Lung (tissue), 12 donors: ENCODE measurements around the gene WSCD1. TPM values are rescaled to one million over a fixed set of nuclear protein-coding genes. Genes with fewer than 3 reads are reported as not detected.

Source experiments
- ATAC-seq: fragments of 200-7000 bp; cut with Tn5 transposase; one replicate; pipeline ENCODE4 v1.9.1; 2020; ENCODE audit warnings: moderate number of reproducible peaks; ENCODE audit not compliant: insufficient read depth, low FRiP score
- DNase-seq, 3 donors: peaks; one replicate each; pipeline ENCODE4 v3.0.0-alpha.2; 2013 to 2017
- H3K27ac ChIP-seq, 2 donors: one replicate each; pipeline ENCODE4 v1.5.1; 2013; ENCODE audit warnings: mild to moderate bottlenecking in 2 of 2, moderate library complexity in 2 of 2, control low read depth in 1 of 2, inconsistent platforms in 1 of 2, low read depth in 1 of 2, low read length in 1 of 2
- H3K27me3 ChIP-seq, 3 donors: one replicate each; pipeline ENCODE4 v1.5.1; 2013; ENCODE audit warnings: low read length in 2 of 3; ENCODE audit not compliant: control insufficient read depth in 3 of 3, insufficient read depth in 3 of 3
- H3K36me3 ChIP-seq, 4 donors: one replicate each; pipeline ENCODE4 v1.5.1; 2013; ENCODE audit warnings: low read length in 4 of 4, mild to moderate bottlenecking in 1 of 4, moderate library complexity in 1 of 4; ENCODE audit not compliant: control insufficient read depth in 4 of 4, insufficient read depth in 4 of 4
- H3K4me1 ChIP-seq, 5 donors: one replicate each; pipeline ENCODE4 v1.5.1; 2013; ENCODE audit warnings: low read length in 5 of 5, mild to moderate bottlenecking in 2 of 5, moderate library complexity in 1 of 5; ENCODE audit not compliant: control insufficient read depth in 5 of 5, insufficient read depth in 5 of 5
- H3K4me3 ChIP-seq: one replicate; pipeline ENCODE4 v1.5.1; 2013; ENCODE audit warnings: mild to moderate bottlenecking, control low read depth, moderate library complexity
- H3K9ac ChIP-seq, 2 donors: one replicate each; pipeline ENCODE4 v1.5.1; 2013; ENCODE audit warnings: low read length in 2 of 2, control low read depth in 1 of 2; ENCODE audit not compliant: insufficient read depth in 1 of 2
- H3K9me3 ChIP-seq, 4 donors: one replicate each; pipeline ENCODE4 v1.5.1; 2013; ENCODE audit warnings: low read length in 3 of 4, mild to moderate bottlenecking in 1 of 4, moderate library complexity in 1 of 4; ENCODE audit not compliant: control insufficient read depth in 4 of 4, insufficient read depth in 3 of 4
- WGBS, 2 donors: extraction: QIAGEN DNeasy Blood & Tissue Kit; methylation state at CpG; one replicate each; pipeline ENCODE4 v1.1.7; 2013; 5-methylcytosine and 5-hydroxymethylcytosine counted together
- polyA plus RNA-seq, 2 donors: library from polyadenylated mRNA; stranded (reverse); fragments of 200-250 nt; gene quantifications; one replicate each; pipeline ENCODE4 v1.2.1, GENCODE V29; 2013
- total RNA-seq, 2 donors: library from RNA; depleted of rRNA in 1 of 2; stranded (reverse); fragments of >200 nt in 1 of 2; gene quantifications; one replicate each; pipeline ENCODE4 v1.2.1, GENCODE V29; 2014 to 2021
- TF ChIP-seq, protein P1 (sequence below): IDR thresholded peaks from 2 replicates; pipeline ENCODE4 v1.5.1; 2012; ENCODE audit warnings: mild to moderate bottlenecking; ENCODE audit errors: control extremely low read depth, extremely low read depth
- donor health status: control.
- donor health status: control.
- donor health status: Bipolar disorder and iron deficiency.
- donor health status: healthy.
- donor health status: DM: yes; HTN: yes; CAD: no.

WSCD1 gene
- total and polyA plus RNA-seq, 4 donors = 1.5 to 13.4 (median 3.8) TPM

DNA sequence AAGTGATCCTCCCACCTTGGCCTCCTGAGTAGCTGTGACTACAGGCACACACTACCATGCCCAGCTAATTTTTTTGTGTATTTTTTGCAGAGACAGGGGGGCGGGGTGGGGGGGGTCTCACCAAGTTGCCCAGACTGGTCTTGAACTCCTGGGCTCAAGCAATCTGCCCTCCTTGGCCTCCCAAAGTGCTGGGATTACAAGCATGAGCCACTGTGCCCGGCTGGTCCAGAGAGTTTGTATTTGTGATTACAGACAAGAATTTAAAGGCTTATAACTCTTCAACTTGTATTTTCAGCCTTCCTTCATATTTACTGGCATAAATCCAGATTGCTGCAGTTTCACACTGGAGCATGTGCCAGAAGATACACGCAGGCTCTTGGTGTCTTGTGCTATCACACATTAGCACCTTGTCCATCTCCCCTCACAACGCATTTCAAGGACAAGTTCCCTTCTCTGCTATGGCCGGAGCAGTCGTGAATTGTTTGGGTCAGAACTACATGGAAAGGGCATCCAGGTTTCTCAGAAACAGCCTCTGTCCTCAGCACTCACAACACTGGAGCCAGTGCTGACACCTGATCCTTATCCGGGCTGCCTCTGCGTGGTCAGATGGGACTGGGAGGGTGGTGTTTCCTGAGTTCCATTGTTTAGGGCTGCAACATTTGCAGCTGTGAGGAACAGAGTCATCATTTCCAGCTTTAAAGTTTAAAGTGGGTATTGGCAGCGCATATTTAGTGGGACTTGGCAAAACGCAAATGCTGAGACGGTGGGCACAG, 28.1 kb downstream of the WSCD1 start:
- DNase-seq (peak; percentile 19 to 59 (median 44)), ATAC-seq (peak; percentile 36)
- Histone ChIP-seq H3K36me3 (no peaks in the 10 kb centered on the region), H3K27ac (peak overlapping the region in 1 of 2 donors; percentile 77), H3K9ac (no peak overlapping the region), H3K4me3 (no peak overlapping the region), H3K27me3 (no peaks in the 10 kb centered on the region), H3K4me1 (peaks cover 0 to 4% (median 0%) of the 10 kb centered on the region in 5 donors), H3K9me3 (no peaks in the 10 kb centered on the region)
- 52 to 63% methylated on average over 11 of the region's 11 CpGs for WGBS, 2 donors
- TF ChIP-seq, protein P1, sequence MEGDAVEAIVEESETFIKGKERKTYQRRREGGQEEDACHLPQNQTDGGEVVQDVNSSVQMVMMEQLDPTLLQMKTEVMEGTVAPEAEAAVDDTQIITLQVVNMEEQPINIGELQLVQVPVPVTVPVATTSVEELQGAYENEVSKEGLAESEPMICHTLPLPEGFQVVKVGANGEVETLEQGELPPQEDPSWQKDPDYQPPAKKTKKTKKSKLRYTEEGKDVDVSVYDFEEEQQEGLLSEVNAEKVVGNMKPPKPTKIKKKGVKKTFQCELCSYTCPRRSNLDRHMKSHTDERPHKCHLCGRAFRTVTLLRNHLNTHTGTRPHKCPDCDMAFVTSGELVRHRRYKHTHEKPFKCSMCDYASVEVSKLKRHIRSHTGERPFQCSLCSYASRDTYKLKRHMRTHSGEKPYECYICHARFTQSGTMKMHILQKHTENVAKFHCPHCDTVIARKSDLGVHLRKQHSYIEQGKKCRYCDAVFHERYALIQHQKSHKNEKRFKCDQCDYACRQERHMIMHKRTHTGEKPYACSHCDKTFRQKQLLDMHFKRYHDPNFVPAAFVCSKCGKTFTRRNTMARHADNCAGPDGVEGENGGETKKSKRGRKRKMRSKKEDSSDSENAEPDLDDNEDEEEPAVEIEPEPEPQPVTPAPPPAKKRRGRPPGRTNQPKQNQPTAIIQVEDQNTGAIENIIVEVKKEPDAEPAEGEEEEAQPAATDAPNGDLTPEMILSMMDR = no peak

DNA sequence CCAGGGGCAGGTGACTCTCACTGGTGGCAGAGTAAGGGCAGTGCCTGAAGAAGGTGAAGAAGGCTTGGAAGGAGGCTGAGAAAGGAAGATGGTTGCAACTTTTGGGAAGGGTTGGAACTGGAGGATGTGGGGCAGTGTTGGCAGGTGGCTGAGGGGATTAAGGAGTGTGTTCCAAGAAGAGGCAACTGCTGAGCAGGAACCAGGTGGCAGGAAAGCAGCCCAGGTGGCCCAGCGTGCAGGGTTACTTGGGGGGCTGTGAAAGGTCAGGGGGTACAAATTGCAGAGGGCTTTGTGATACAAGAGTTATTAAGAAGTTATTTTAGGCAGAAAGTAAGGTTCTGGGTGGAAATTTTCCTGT, 28.6 kb downstream of the WSCD1 start:
- Histone ChIP-seq H3K4me3 (no peak overlapping the region), H3K9me3 (no peaks in the 10 kb centered on the region), H3K4me1 (peaks cover 0 to 4% (median 0%) of the 10 kb centered on the region in 5 donors), H3K27me3 (no peaks in the 10 kb centered on the region), H3K36me3 (no peaks in the 10 kb centered on the region), H3K27ac (peak overlapping the region; percentile 31 to 77), H3K9ac (no peak overlapping the region)
- ATAC-seq = no peak
- DNase-seq = peak in 2 of 3 donors; percentile 5 to 33
- TF ChIP-seq, protein P1 = no peak
- 68 to 78% methylated on average over 1 of the region's 1 CpG for WGBS, 2 donors

DNA sequence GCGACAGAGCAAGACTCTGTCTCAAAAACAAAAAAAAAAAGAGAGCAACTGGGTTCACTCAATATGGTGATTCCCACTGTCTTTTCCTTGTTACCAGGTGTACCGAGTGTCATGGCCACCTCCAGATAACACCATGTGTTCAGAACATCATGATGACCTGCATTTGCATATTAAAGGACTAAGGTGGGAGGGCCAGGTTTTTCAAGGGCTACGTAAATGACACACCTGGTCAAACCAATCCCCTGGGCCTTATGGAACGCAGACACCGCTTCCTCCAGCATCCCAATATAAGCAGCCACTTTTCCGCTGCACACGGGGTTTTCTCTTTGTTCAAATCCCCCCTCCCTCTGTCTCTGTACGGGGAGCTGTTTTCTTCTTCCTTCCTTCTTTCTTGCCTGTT, 29.3 kb downstream of the WSCD1 start:
- no peak overlapping the region for H3K27ac ChIP-seq

More for the DNA sequence above, 29.3 kb downstream of the WSCD1 start:
- ATAC-seq = no peak
- DNase-seq = no peak
- TF ChIP-seq, protein P1 = no peak
- no peak overlapping the region for H3K4me3 ChIP-seq
- H3K36me3 ChIP-seq = no peaks in the 10 kb centered on the region
- no peaks in the 10 kb centered on the region for H3K27me3 ChIP-seq
- no peak overlapping the region for H3K9ac ChIP-seq
- no peaks in the 10 kb centered on the region for H3K9me3 ChIP-seq
- H3K4me1 ChIP-seq = peaks cover 0 to 4% (median 0%) of the 10 kb centered on the region in 5 donors
- WGBS, 2 donors = 85% methylated on average over 8 of the region's 8 CpGs
